GOT3 (cell line): ENCODE results near the gene CDH24.

Source experiments
- DNase-seq: peaks from one replicate; lab custom pipeline; 2025; ENCODE audit warnings: mixed read lengths; lab: John Stamatoyannopoulos, UW

The CDH24 gene

DNA sequence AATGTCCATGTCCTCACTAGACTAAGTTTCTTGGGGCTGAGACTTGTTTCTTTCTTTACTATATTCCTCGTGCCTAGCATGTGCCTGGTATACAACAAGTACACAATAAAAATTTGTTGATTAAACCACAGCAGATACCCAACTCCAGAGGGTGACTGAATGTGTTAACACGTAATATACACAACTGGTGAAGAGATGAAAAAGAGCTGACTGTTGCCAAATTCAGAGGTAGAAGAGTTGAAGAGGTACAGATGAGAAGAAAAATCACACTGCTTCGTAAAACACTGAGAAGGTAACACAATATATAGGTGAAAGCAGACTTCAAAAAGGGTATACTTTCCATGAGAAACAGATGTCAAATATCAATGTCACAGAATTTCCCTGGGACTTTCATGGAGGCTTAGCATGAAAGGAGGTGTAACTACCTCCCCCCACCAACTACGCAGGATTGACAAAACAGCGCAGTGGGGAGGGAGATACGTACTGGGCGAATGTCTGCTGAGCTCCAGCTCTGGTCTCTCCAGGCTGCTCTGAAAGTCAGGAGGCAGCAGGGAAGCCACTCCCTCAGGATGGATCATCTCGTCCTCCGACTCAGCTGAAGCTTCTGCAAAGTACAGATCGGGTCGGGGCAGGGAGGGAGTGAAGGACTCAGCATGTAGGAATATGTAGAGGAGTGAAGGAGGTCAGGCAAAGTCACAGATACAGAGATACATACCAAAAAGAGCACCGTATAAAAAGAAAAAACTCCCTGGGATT lies 32.4 kb upstream of the CDH24 start:
- DNase-seq: no peak

DNA sequence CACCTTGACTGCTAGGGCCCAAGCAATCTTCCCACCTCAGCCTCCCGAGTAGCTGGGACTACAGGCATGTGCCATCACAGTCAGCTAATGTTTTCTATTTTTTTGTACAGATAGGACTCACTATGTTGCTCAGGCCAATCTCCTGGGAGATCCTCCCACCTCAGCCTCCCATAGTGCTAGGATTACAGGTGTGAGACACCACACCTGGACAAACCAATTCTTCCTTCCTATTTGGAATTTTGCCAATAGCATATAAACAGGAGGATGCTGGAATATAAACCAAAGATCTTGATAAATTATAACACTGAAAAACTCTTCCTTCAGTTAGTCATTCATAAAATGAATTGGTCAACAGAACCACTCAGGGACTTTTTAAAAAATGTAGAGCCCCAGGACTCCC lies 29.2 kb upstream of the CDH24 start:
- no peak for DNase-seq

DNA sequence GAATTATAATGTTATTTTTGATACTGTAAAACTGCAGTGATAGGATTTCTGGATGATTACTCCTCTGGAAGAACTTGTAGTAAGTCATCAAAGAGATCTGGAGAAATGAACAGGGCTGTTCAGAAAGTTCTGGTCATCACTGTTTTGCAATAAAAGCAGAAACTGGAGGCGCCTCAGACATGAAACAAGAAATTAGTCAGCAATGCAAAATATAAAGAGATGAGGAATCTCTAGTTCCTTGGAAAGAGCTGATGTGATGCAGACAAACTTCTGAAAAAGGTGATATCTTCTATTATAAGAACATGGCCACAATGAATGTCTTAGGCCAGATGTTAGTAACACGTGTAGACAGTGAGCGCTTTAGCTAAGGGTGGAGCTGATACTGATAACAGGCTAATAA lies 28.1 kb upstream of the CDH24 start:
- DNase-seq: no peak

DNA sequence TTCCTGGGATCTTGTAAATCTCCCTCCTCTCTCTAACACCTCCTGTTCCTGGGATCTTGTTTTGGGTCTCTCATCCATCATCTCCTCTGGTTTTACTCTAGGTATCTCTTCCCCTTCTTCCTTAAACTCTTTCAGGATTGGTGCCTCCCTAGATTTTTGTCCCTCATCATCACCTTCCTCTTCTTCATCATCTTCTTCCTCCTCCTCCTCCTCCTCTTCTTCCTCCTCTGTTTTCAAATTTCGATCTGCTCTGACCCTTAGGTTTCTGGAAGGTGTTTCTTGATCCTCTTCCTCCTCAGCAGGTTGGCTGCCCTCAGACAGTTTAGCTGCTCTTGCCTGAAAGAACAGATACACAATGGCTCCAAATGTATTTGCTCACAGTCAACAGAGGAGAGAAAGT lies 23.2 kb upstream of the CDH24 start:
- no peak for DNase-seq

DNA sequence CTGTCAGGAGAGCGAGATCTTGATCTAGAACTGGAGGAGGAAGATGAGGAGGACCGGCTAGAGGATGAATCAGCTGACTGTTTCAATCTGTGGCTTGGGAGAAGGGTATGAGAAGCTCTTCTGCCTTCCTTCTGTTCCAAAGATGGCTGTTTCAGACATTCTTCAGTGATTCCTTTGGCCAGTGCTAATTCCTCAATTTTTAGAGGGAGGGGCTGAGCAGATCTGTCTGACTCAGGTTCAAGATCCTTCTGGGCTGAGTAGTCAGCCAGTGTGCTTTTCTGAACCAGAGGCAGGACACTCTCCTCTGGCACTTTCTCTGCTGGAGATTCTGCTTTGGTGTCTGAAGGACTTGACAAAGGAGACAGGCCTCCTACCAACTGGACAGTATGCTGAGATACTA lies 22.4 kb upstream of the CDH24 start:
- DNase-seq: no peak

DNA sequence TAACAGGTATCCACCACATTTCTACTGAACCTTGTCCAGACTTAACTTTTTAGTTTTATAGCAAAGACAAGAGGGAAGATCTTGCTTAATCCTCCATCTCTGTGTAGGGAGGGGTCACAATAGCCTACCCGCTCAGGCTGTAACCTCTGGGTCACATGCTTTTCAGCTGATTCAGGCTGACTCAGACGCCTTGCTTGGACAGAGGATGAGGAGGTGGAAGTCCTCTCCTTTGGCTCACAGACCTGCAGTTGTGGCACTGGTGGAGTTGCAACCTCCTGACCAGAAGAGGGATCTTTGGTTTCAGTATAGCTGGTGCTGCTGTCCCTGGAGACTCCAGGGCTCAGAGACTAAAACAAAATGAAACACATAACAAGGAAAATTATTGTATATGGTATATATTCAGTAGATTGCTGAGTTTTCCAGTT lies 21.4 kb upstream of the CDH24 start:
- DNase-seq: no peak

DNA sequence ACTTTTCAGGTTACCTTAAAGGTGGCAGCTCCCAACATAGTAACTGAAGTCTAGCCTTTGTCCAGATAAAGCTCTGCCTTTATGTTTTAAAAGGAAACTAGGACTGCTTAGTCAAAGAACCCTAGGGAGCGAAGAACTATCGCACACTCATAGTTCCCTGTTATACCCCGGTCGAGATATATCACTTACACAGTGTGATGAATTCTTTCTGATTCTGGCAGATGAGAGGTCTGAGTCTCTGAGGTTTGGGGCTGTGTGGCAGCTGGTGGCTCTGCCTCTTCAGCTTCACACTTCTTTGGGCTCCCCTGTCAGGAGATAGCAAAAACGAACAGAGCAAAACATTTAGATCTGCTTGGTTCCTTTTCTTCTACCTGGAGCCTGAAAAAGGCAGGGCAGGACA lies 20.6 kb upstream of the CDH24 start:
- no peak for DNase-seq

DNA sequence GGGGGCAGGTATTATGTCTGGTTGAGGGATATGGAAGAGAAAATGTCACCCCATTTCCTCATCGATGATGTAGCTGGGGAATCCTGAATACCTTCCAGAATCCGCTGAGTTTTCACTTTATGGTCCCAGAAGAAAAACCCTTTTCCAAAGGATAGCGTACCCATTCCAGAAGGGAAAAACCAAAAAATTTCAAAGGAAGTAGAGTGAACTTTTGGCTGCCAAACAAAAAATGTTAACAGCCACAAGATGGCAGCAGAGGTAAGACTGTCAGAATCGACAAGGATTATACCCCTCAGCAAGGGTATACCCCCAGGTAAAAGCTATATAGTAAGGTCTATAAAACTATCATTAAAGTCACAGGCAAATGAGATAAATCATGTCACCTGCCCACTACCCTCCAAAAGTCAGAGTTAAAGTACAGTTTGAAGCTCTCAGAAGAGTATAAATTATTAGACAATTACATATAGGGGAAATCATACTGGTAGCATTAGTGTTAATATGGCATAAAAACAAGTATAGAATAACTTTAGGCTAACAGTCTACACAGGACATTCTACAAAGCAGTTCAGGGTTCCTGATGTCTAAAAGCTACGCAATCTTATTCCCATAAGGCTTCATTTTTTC lies 19.6 kb upstream of the CDH24 start:
- no peak for DNase-seq

DNA sequence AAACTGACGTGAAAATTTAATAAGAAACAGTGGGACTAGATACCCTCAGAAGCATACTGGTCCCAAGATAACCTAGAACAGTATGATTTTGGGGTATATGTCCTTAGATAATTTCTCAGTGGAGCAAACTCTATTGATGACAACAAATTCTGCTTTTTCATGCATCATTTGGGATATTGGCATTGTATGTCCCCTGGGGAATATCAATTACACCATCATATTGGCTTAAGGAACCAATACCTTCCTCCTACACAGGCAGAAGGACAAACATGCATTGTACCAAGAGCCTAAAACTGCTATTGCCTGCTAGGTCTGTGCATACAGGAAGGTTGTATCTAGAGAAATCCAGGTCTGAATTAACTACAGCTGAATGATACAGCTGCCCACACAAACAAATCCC lies 17.6 kb upstream of the CDH24 start:
- no peak for DNase-seq

DNA sequence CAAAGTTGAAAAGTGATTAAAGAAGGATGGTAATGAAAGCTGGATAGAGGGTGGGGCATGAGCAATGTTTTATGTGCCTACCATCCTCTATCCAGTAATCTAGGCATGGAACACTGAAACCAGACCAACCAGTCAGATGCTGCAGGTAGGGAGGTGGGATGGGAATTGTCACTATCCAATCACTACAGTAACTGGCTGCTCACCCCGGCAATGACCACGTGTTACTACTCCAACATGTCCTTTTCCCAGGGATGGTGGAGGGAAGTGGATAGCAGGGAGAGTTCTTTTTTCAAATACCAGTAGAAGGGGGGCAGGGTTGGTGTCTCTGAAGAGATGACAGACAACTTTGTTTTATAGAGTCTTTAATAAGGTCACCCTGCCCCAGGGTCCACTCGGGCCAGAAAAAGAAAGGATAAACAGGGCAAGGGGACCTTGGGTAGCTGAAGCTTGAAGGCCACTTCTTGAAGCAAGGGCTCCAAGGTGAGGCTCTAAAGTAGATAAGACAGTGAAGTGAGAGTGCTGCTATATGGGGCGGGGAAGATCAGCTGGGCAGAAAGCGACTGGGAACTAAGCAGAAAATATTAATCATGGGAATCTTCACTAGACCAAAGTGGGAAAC lies 14.7 kb upstream of the CDH24 start:
- no peak for DNase-seq

DNA sequence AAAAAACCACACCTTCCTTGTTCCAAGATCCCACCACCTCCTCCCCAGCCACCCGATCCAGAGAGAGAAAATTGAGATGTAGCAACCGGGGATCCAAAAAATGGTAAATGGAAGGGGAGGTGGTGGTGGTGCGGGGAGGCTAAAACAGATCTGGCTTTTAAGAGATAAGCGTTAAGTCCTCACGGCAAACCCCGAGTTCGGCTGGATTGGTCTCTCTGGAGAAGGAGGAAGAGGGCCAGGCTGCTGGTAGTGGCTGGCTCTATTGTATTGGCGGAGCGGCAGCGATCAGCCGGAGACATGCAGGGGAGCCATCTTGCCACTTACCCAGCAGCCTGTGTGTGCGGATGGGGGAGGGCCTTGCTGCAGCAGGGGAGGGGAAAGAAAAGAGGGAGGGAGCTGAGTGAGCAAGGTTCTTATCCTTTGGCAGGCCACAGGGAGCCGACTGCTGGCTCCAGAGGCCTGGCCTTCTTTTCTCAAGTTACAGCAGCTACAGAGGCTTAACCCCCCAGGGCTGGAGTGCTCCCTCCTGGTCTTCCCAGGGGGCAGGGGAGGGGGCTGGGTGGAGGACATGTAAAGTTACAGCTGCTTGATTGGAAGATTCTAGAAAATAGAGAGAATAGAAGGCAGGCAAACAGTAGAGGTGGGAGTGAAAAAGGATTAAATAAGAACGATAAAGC lies 14.1 kb upstream of the CDH24 start:
- no peak for DNase-seq

DNA sequence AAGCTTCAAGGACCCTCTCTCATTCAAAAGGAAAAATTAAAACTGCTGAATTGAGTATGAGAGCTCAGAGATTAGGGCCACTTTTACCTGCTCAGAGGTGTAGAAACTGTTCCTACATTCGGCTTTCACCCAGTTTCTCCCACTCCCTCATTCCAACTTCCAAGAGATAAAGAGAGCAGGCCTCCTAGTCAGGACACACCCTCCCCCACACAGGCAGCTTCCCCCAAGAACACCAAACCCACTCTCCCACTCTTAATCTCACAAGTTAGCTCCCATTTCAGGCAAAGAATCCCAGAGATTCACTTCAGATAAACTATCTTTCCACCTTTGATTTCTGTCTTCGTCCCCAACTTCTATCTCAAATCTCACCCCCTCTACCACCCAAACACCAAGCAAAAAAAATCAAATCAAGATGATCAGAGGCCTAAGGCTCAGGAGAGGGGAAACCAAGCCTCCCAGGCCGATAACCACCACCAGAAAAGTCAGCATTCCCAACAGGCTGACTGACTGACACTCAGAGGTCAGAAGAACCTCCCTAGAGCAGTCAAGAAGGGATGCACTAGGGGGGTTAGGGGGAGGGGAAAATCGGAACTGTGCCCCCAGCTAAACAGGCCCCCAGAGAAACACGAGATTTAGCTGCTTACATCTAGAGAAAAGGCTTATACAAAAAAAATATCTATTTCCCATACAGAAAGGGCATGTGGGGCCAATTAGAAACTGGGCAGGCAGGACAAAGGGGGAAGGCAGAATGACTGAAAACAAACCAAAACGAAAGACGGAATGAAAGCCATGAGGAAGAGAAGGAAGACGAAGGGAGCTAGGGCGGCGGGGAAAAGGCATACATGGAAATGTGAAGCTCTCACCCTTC lies 13.2 kb upstream of the CDH24 start:
- DNase-seq: no peak

DNA sequence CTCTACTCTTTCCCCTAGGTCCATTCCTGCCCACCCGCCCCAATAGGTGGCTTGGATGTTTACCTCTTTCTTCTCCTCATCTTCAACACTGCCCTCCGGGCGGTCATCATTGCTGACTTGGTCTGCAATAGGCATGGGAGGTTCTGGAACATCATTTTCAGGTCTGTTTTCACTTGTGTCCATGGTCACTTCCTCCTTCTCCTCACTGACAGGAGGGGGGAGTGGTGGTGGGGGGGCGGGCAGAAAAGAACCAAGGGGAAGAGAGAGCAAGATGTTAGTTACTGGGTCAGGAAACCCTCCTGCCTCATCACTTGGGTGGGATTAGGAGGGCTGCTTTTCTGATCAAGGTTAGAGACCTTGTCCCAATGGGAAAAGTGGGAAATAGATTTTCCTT lies 12.1 kb upstream of the CDH24 start:
- DNase-seq: no peak

DNA sequence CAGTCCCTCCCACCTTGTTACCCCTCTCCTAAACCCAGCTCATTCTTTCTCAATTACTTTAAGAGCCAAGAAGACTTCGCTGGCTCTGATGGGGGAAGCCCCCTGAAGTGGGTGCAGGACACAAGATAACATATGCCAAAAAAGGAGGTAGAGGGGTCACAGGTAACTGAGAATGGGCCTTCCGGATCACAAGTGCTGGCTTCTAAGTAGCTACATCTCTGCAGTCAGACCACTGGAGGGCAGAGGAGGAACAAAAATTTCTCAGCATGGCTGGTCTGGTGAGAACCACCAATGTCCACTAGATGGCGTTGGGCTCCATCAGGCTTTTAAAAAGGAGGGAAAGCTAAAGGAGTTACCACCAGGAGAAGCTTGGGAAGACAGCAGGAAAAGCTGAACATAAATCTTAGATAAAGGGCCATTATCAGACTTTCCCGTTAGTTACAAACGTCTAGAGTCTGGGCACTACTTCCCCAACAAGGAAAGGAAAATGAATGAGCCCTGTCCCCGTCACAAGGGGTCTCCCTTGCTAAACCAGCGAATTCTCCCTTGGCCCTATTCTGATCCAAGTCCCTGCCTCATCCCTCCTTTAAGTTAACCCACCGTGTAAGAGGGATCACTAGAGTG lies 11.6 kb upstream of the CDH24 start:
- DNase-seq: no peak

DNA sequence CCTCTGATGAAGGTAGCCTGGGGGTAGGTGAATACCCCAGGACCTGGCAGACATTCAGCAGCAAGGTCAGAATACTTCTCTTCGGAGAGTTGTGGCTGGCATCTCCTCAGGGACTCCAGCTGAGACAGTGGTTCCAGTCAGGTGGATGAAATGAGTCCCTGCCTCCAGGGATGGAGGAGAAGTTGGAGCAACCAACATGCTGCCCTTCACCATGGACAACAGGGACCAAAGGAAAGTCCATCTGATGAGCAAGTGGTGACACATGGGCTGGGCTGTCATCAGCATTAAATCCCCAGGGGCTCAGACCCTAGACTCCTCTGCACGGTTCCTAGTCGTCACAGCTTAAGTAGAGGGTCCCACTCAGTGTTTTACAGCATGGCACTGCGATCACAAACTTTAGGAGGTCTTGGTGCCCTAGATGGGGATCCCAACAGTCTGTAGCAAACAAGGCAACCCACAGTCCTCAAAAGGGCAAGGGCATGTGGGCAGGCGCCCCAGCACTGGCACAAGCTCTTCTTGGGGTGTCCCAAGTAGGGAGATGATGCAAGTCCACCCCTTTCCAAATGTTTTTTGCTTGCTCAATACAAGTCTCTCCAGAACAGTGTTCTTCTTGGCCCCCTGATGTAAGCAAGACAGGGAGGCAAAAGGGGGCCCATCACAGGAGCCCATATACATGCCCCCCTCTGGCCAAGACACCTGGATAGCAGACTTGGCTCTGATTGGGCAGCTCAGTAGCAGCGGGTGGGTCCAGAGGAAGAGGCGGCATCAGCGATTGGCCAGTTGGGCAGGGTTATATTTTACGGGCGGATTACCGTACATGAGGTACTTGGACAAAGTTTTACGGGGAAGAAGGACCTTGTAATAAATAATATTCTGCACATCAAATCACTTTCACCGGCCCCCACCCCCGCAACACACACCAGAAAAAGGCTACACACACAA lies 10.8 kb upstream of the CDH24 start:
- DNase-seq: no peak

DNA sequence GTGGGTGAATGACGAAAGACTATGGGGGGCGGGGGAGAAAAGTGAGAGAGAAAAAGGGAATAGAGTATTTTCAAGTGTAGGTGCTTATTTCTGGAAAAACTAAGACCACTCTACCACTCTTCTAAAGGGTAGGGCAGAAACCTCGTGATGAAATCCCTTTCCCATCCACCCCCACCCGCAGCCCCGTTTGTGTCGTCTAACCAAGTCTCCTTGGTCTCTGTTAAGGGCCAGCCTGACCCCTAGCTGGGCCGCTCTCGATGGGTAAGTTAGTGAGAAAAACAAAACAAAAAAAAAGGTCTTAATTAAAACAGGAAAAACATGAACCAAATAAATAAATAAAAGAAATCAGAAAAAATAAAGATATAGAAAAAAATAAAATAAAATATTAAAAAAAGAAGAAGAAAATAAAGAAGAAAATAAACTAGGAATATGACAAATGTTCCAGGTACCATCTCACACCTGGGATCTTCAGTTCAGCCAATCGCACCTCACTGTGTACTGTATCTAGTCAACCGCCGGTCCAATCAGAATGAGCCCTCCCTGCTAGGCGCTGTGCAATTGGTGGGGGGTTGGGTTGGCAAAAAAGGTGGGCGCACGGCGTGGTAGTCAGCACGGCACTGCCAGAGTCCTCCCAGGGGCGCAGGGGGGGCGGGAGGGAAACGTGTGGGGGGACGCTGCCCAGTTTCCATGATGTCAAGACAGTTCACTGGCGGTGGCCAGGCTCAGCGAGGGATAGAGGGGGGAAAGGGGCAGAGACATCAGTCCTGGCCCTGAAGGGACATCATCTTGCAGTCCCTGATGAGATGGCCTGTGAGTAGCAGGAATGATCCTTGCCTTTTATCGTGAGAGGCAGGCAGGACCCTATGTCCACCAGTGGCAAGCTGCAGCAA lies 9.8 kb upstream of the CDH24 start:
- no peak for DNase-seq

DNA sequence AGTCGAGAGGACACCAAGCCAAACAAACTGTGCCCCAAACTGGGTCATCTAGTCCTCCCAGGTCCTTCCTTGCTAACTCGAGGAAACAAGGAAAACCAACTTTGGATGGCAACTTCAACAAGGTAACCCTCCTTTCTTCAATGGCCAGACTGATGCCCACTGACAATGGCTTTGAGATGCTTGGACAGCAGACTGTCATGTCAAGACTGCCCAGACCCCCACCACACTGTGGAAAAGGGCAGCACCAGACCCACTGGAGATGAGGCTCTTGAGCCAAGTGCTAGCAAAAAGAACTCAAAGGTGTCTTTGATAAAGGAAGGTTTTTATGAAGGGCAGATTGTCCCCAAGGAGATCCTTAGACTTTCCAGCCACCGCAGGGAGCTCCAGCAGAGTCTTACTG lies 9.0 kb upstream of the CDH24 start:
- no peak for DNase-seq

DNA sequence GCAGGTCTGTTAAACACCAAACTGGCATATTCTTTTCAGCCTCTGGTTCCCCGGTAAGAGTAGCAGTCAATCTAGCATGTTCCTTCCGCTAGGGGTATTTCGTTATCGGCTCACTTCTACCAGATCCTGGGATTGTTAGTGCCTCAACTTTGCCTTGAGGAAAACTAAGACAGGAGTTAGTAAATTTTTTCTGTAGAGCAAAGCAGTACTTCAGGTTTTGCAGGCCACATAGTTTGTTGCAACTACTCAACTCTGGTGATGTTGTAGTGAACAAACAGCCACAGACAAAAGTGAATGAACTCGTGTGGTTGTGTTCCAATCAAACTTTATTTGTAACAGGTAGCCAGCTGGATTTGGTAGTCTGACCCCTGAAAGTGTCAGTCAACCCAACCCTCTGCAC lies 6.3 kb upstream of the CDH24 start:
- no peak for DNase-seq

DNA sequence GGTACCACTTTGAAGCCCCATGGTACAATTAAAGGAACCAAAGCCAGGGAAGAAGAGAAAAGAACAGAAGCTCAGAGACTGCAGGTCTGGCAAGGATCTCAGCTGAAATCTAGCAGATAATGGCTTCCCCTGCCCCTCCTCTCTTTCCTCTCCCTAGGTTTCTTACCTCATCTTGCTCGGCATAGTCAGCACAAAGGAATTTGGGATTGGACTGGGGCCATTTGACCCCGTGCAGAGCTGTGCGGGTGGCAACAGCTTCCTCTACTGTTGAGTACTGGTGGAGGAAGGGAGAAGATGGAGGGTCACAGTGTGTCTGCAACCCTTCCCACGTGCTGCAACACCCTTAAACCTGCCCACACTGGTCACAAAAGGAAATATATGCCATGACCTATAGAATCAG lies 4.7 kb upstream of the CDH24 start:
- no peak for DNase-seq
